SK-N-MC (cell line): Measurements from ENCODE around the gene CCDC182.

Experiments
- DNase-seq: peaks from one replicate; pipeline ENCODE4 v3.0.0-alpha.2; 2011; ENCODE audit warnings: low read depth, low spot score
- H3K27ac ChIP-seq: fragments of 200-600 bp; sonication (generic); 2 replicates; pipeline ENCODE4 v1.5.1; 2016; ENCODE audit warnings: mixed run types
- H3K36me3 ChIP-seq: fragments of 200-600 bp; sonication (generic); 2 replicates; pipeline ENCODE4 v1.6.1; 2017; ENCODE audit warnings: antibody characterized with exemption, low read length, mixed read lengths; ENCODE audit not compliant: insufficient read depth
- H3K4me3 ChIP-seq: fragments of 200-600 bp; sonication (generic); 2 replicates; pipeline ENCODE4 v1.5.1; 2016
- H3K9ac ChIP-seq: fragments of 200-600 bp; sonication (generic); 2 replicates; pipeline ENCODE4 v1.8.0; 2017; ENCODE audit warnings: mixed run types, mixed read lengths; ENCODE audit not compliant: insufficient read length
- H3K9me3 ChIP-seq: fragments of 200-600 bp; sonication (generic); 2 replicates; pipeline ENCODE4 v1.6.1; 2017; ENCODE audit warnings: low read depth, mild to moderate bottlenecking, antibody characterized with exemption, low read length, moderate library complexity, mixed read lengths
- EZH2 ChIP-seq: fragments of 200-600 bp; sonication (generic); IDR thresholded peaks from one replicate; pipeline ENCODE4 v1.6.1; 2017; ENCODE audit warnings: antibody characterized with exemption
- FOXP2 ChIP-seq: optimal IDR thresholded peaks from 2 replicates; pipeline ENCODE3; 2011; ENCODE audit warnings: mild to moderate bottlenecking, moderate library complexity; ENCODE audit not compliant: insufficient read depth; ENCODE audit errors: extremely low read length, control extremely low read depth
- POLR2AphosphoS5 ChIP-seq: IDR thresholded peaks from 2 replicates; pipeline ENCODE4 v1.6.1; 2012; ENCODE audit warnings: mild to moderate bottlenecking, low read depth, low read length, borderline replicate concordance

Gene CCDC182

GRCh38 chr17:57779706-57780105, 34.6 kb upstream of the CCDC182 start:
- Histone ChIP-seq H3K9ac (no peak overlapping the region), H3K4me3 (no peak overlapping the region), H3K36me3 (no peaks in the 10 kb centered on the region), H3K9me3 (no peaks in the 10 kb centered on the region), H3K27ac (no peak overlapping the region)
- TF ChIP-seq POLR2AphosphoS5: no peak
- no peak for TF ChIP-seq FOXP2
- no peak for TF ChIP-seq EZH2
- no peak for DNase-seq

- DNase-seq: no peak
- no peak for TF ChIP-seq EZH2
- no peak for TF ChIP-seq POLR2AphosphoS5
- H3K36me3 ChIP-seq: no peaks in the 10 kb centered on the region
- H3K4me3 ChIP-seq: no peak overlapping the region
- H3K27ac ChIP-seq: no peak overlapping the region
- H3K9me3 ChIP-seq: no peaks in the 10 kb centered on the region
- H3K9ac ChIP-seq: no peak overlapping the region
Measured at GRCh38 chr17:57778306-57778705, 33.2 kb upstream of the CCDC182 start.

- Histone ChIP-seq H3K9ac (no peak overlapping the region), H3K27ac (no peak overlapping the region), H3K4me3 (no peak overlapping the region), H3K9me3 (no peaks in the 10 kb centered on the region), H3K36me3 (no peaks in the 10 kb centered on the region)
- TF ChIP-seq FOXP2 (no peak), POLR2AphosphoS5 (no peak)
- no peak for DNase-seq
Measured at GRCh38 chr17:57776366-57776765, 31.3 kb upstream of the CCDC182 start.

GRCh38 chr17:57774872-57775271, 29.8 kb upstream of the CCDC182 start:
- H3K36me3 ChIP-seq: no peaks in the 10 kb centered on the region
- DNase-seq: no peak
- TF ChIP-seq EZH2: no peak
- no peak for TF ChIP-seq POLR2AphosphoS5
- no peak for TF ChIP-seq FOXP2
- no peak overlapping the region for H3K4me3 ChIP-seq
- no peaks in the 10 kb centered on the region for H3K9me3 ChIP-seq
- H3K27ac ChIP-seq: no peak overlapping the region
- H3K9ac ChIP-seq: no peak overlapping the region

- Histone ChIP-seq H3K9me3 (no peaks in the 10 kb centered on the region), H3K4me3 (no peak overlapping the region), H3K27ac (no peak overlapping the region), H3K36me3 (no peaks in the 10 kb centered on the region), H3K9ac (no peak overlapping the region)
- no peak for DNase-seq
- TF ChIP-seq POLR2AphosphoS5 (no peak), EZH2 (no peak), FOXP2 (no peak)
Measured at GRCh38 chr17:57773557-57773956, 28.5 kb upstream of the CCDC182 start.

- no peak for DNase-seq
- TF ChIP-seq EZH2 (no peak), FOXP2 (no peak), POLR2AphosphoS5 (no peak)
- Histone ChIP-seq H3K4me3 (no peak overlapping the region), H3K27ac (no peak overlapping the region), H3K9ac (no peak overlapping the region), H3K36me3 (no peaks in the 10 kb centered on the region), H3K9me3 (no peaks in the 10 kb centered on the region)
Measured at GRCh38 chr17:57772774-57773173, 27.7 kb upstream of the CCDC182 start.

GRCh38 chr17:57767561-57767960, 22.5 kb upstream of the CCDC182 start:
- no peak for TF ChIP-seq POLR2AphosphoS5
- no peak for TF ChIP-seq EZH2
- no peak for TF ChIP-seq FOXP2
- no peak for DNase-seq
- Histone ChIP-seq H3K4me3 (no peak overlapping the region), H3K9me3 (no peaks in the 10 kb centered on the region), H3K9ac (no peak overlapping the region), H3K27ac (no peak overlapping the region), H3K36me3 (no peaks in the 10 kb centered on the region)

GRCh38 chr17:57766318-57766943, 21.3 kb upstream of the CCDC182 start:
- no peak overlapping the region for H3K27ac ChIP-seq
- H3K4me3 ChIP-seq: no peak overlapping the region
- no peaks in the 10 kb centered on the region for H3K36me3 ChIP-seq
- no peak for DNase-seq
- H3K9ac ChIP-seq: no peak overlapping the region
- TF ChIP-seq EZH2 (no peak), FOXP2 (no peak), POLR2AphosphoS5 (no peak)
- no peaks in the 10 kb centered on the region for H3K9me3 ChIP-seq

- Histone ChIP-seq H3K4me3 (no peak overlapping the region), H3K9me3 (no peaks in the 10 kb centered on the region), H3K27ac (no peak overlapping the region), H3K36me3 (no peaks in the 10 kb centered on the region), H3K9ac (no peak overlapping the region)
- no peak for DNase-seq
- TF ChIP-seq EZH2 (no peak), FOXP2 (no peak), POLR2AphosphoS5 (no peak)
Measured at GRCh38 chr17:57762452-57763395, 17.6 kb upstream of the CCDC182 start.
